Tibial nerve (tissue), 4 donors: ENCODE results near the gene CLCN1. TPM values are rescaled to one million over a fixed set of nuclear protein-coding genes. Genes with fewer than 3 reads are reported as not detected.

Experiments used
- DNase-seq, 2 donors: peaks; one replicate each; pipeline ENCODE4 v3.0.0-alpha.2; 2019; ENCODE audit warnings: low spot score in 2 of 2
- H3K27ac ChIP-seq, 4 donors: fragments of 200-600 bp; sonication (generic) in 3 of 4; one replicate each; pipeline ENCODE4 v1.5.1; 2017 to 2019; ENCODE audit warnings: mild to moderate bottlenecking in 1 of 4
- H3K27me3 ChIP-seq, 2 donors: fragments of 200-600 bp; sonication (generic) in 1 of 2; one replicate each; pipeline versions ENCODE4 v1.5.1 to v1.6.0; 2017 to 2019
- H3K36me3 ChIP-seq, 3 donors: fragments of 200-600 bp; sonication (generic); one replicate each; pipeline ENCODE4 v1.5.1; 2018 to 2019
- H3K4me1 ChIP-seq, 4 donors: fragments of 200-600 bp; sonication (generic) in 3 of 4; one replicate each; pipeline ENCODE4 v1.5.1; 2017 to 2019
- H3K4me3 ChIP-seq, 4 donors: fragments of 200-600 bp; sonication (generic) in 3 of 4; one replicate each; pipeline ENCODE4 v1.5.1; 2017 to 2019; ENCODE audit warnings: mild to moderate bottlenecking in 1 of 4, moderate library complexity in 1 of 4
- H3K9me3 ChIP-seq, 4 donors: fragments of 200-600 bp; sonication (generic) in 3 of 4; one replicate each; pipeline ENCODE4 v1.5.1; 2017 to 2019
- CTCF ChIP-seq, 5 experiments: fragments of 200-600 bp in 3 of 5; fragments of 450-650 bp in 2 of 5; sonication (generic) in 3 of 5; IDR thresholded peaks; one replicate each; pipeline ENCODE4 v1.5.1; 2016 to 2019; ENCODE audit warnings: antibody characterized with exemption in 5 of 5, mild to moderate bottlenecking in 3 of 5, moderate library complexity in 2 of 5
- EP300 ChIP-seq, 2 donors: sonication (generic); formaldehyde crosslinking; IDR thresholded peaks; one replicate each; pipeline ENCODE4 v1.6.1; 2017; ENCODE audit warnings: antibody characterized with exemption in 2 of 2, mild to moderate bottlenecking in 1 of 2
- POLR2A ChIP-seq, 2 donors: fragments of 450-650 bp; IDR thresholded peaks; one replicate each; pipeline ENCODE4 v1.6.1; 2017; ENCODE audit warnings: antibody characterized with exemption in 2 of 2, mild to moderate bottlenecking in 2 of 2, moderate library complexity in 2 of 2
- WGBS, 2 donors: methylation state at CpG; one replicate each; pipeline ENCODE4 v1.1.5; 2018; 5-methylcytosine and 5-hydroxymethylcytosine counted together
- total RNA-seq, 4 donors: library from RNA; depleted of rRNA; stranded (reverse); fragments of >200 nt; gene quantifications; one replicate each; pipeline ENCODE4 v1.1.0, GENCODE V29; 2016

CLCN1 gene
- total RNA-seq, 4 donors from 2014 or later, result not detected

DNA sequence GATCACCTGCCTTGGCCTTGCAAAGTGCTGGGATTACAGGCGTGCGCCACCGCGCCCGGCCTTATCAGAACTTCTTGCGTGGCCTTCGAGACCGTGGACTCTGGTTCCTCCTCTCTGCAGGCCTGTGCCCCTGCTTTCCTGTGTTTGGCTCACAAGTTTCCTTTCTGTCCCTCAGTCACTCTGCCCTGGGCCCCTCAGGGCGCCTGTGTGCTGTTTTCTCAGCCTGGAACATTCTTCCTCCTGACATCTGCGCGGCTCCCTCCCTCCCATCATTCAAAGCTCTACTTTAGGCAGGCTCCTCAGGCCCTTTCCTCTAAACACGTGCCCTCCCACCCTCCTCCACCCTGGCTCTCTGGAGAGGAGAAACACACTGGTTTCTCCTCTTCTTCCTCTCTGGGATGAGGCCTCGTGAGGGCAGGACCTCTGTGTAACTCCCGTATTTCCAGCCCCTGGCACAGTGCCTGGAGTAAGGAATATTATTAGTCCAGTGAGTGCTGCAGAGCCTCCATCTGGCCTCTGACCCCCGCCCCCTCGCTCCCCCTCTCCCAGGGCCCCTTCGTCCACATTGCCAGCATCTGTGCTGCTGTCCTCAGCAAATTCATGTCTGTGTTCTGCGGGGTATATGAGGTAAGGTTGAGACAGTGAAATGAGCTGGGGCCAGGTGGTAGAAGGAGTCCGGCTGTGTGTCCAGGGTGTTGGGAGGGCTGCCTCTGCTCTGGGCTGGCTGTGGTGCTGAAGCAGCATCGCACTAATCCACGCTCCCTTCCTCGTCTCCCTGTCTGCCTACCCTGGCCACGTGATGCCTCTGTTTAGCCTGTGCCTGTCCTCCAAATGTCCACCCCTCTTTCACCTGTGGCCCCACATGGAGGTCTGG is 7.1 kb downstream of the CLCN1 start:
- H3K27ac ChIP-seq, result peak overlapping the region in 1 of 4 donors; percentile 35
- H3K9me3 ChIP-seq, result no peaks in the 10 kb centered on the region
- 56 to 62% methylated on average over 22 to 23 of the region's 23 CpGs for WGBS, 2 donors
- peaks cover 0 to 24% (median 0%) of the 10 kb centered on the region in 4 donors for H3K4me1 ChIP-seq
- H3K27me3 ChIP-seq, result no peaks in the 10 kb centered on the region
- H3K4me3 ChIP-seq, result no peak overlapping the region
- DNase-seq, result peak in 1 of 2 donors; percentile 21
- no peak for TF ChIP-seq CTCF (IDR thresholded peaks at IDR 0.05)
- TF ChIP-seq POLR2A (IDR thresholded peaks at IDR 0.05), result no peak
- TF ChIP-seq EP300 (IDR thresholded peaks at IDR 0.05), result no peak
- H3K36me3 ChIP-seq, result no peaks in the 10 kb centered on the region

DNA sequence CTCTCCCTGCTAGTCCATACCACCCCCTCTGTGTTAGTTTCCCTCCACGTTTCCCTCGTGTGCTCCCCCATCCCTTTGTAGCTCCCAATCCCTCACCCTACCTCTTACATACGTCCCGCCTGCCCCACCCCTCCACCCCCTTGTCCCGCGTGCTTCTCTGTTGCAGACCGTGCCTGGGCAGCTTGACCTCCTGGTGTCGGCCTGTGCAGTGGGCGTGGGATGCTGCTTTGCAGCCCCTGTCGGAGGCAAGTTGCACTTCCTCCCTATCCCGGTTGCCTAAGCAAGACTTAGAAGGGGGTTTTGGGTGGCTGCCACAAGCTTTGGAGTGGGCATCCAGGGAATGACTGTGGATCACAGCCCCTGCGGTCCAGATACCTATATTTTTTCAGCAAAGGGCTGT is 7.7 kb downstream of the CLCN1 start:
- Histone ChIP-seq H3K27me3 (no peaks in the 10 kb centered on the region), H3K36me3 (no peaks in the 10 kb centered on the region), H3K9me3 (no peaks in the 10 kb centered on the region), H3K4me1 (peaks cover 0 to 19% (median 0%) of the 10 kb centered on the region in 4 donors), H3K27ac (peak overlapping the region in 1 of 4 donors; percentile 35), H3K4me3 (no peak overlapping the region)
- TF ChIP-seq CTCF (IDR thresholded peaks at IDR 0.05) (no peak), POLR2A (IDR thresholded peaks at IDR 0.05) (no peak)
- no peak for DNase-seq
- 42 to 47% methylated on average over 12 of the region's 12 CpGs for WGBS, 2 donors

DNA sequence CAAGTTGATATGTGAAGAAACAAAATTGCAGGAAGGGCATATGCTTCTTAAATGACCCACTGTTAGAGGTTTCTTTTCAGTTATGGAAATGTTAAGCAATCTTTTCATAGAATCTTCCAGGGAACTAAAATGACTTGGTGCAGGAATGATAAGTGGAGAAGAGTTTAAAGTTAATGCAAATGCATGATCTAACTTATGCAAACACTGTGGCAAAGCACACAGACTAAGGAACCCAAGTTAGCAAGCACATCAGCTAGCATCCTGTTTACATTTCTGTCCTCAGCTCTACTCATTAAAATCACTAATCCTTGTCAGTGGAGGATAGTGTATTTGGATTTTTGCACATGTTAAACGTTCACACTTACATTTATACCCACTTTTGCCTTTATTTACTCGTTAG is 9.3 kb downstream of the CLCN1 start:
- WGBS, 2 donors, result 70 to 74% methylated on average over 2 of the region's 2 CpGs
- no peak for TF ChIP-seq POLR2A (IDR thresholded peaks at IDR 0.05)

GRCh38 chr7:143327903-143328302 is 12.0 kb downstream of the CLCN1 start:
- Histone ChIP-seq H3K27me3 (no peaks in the 10 kb centered on the region), H3K36me3 (no peaks in the 10 kb centered on the region), H3K9me3 (no peaks in the 10 kb centered on the region), H3K4me1 (peaks cover 0 to 19% (median 4%) of the 10 kb centered on the region in 4 donors), H3K27ac (no peak overlapping the region), H3K4me3 (no peak overlapping the region)
- 88 to 94% methylated on average over 5 of the region's 5 CpGs for WGBS, 2 donors
- no peak for TF ChIP-seq EP300 (IDR thresholded peaks at IDR 0.05)
- TF ChIP-seq POLR2A (IDR thresholded peaks at IDR 0.05), result no peak
- TF ChIP-seq CTCF (IDR thresholded peaks at IDR 0.05), result no peak
- DNase-seq, result no peak

More for the DNA sequence above, 9.3 kb downstream of the CLCN1 start:
- Histone ChIP-seq H3K27ac (peak overlapping the region in 1 of 4 donors; percentile 40), H3K4me3 (no peak overlapping the region), H3K4me1 (peaks cover 0 to 14% (median 0%) of the 10 kb centered on the region in 4 donors), H3K36me3 (no peaks in the 10 kb centered on the region), H3K9me3 (no peaks in the 10 kb centered on the region), H3K27me3 (no peaks in the 10 kb centered on the region)
- no peak for DNase-seq

GRCh38 chr7:143329471-143330170 is 13.7 kb downstream of the CLCN1 start:
- H3K4me3 ChIP-seq, result no peak overlapping the region
- no peak for DNase-seq
- TF ChIP-seq POLR2A (IDR thresholded peaks at IDR 0.05), result no peak
- TF ChIP-seq CTCF (IDR thresholded peaks at IDR 0.05), result no peak
- TF ChIP-seq EP300 (IDR thresholded peaks at IDR 0.05), result no peak
- no peak overlapping the region for H3K27ac ChIP-seq
- 89 to 90% methylated on average over 10 of the region's 10 CpGs for WGBS, 2 donors
- peaks cover 0 to 8% (median 4%) of the 10 kb centered on the region in 4 donors for H3K4me1 ChIP-seq
- H3K27me3 ChIP-seq, result no peaks in the 10 kb centered on the region
- no peaks in the 10 kb centered on the region for H3K9me3 ChIP-seq
- no peaks in the 10 kb centered on the region for H3K36me3 ChIP-seq
